MCF 10A (cell line): ENCODE results near the gene ARNT2. TPM values are rescaled to one million over a fixed set of nuclear protein-coding genes. Genes with fewer than 3 reads are reported as not detected.

Experiments
- BruUV-seq: library from RNA; stranded (reverse); fragments of 400-500 nt; replicated peaks from 2 replicates; lab custom pipeline; 2021; lab: Mats Ljungman, UMichigan
- CTCF ChIA-PET: fragments of 300-600 bp; sonication (Branson Sonifier 250); formaldehyde crosslinking; extraction: SDS; loops from one replicate; lab custom pipeline; 2021; ENCODE audit warnings: antibody characterized with exemption, inconsistent platforms; lab: Yijun Ruan, JAX
- POLR2A ChIA-PET: fragments of 300-600, 350-650 bp; sonication (Branson Sonifier 250); formaldehyde crosslinking; extraction: SDS; loops from one replicate; lab custom pipeline; 2020; ENCODE audit warnings: antibody characterized with exemption, inconsistent platforms; lab: Yijun Ruan, JAX
- DNase-seq: peaks from one replicate; pipeline ENCODE4 v3.0.0-alpha.2; 2018; ENCODE audit not compliant: unreplicated experiment
- H3K27ac Mint-ChIP-seq: one replicate; pipeline ENCODE4 v1.8.0; 2022; ENCODE audit warnings: mild to moderate bottlenecking, low read depth, mixed read lengths; ENCODE audit not compliant: unreplicated experiment
- H3K27me3 Mint-ChIP-seq: one replicate; pipeline ENCODE4 v1.8.0; 2022; ENCODE audit warnings: mixed read lengths; ENCODE audit not compliant: insufficient read depth, unreplicated experiment
- H3K36me3 Mint-ChIP-seq: one replicate; pipeline ENCODE4 v1.8.0; 2022; ENCODE audit warnings: mild to moderate bottlenecking, moderate library complexity, mixed read lengths; ENCODE audit not compliant: insufficient read depth, unreplicated experiment
- H3K4me1 Mint-ChIP-seq: one replicate; pipeline ENCODE4 v1.8.0; 2022; ENCODE audit warnings: mixed read lengths; ENCODE audit not compliant: insufficient read depth, unreplicated experiment
- H3K4me3 Mint-ChIP-seq: one replicate; pipeline ENCODE4 v1.8.0; 2022; ENCODE audit warnings: mild to moderate bottlenecking, moderate library complexity, mixed read lengths; ENCODE audit not compliant: unreplicated experiment
- H3K9me3 Mint-ChIP-seq: one replicate; pipeline ENCODE4 v1.8.0; 2022; ENCODE audit warnings: mixed read lengths; ENCODE audit not compliant: unreplicated experiment
- intact Hi-C: fragments of 100-400 bp; cut with micrococcal nuclease; formaldehyde crosslinking; loops from 2 replicates; pipeline ENCODE4 v1.14.1; 2022
- total RNA-seq: library from RNA; stranded (reverse); gene quantifications from 2 replicates; pipeline ENCODE4 v1.2.3, GENCODE V29; 2022
- TF ChIP-seq, protein P1 (sequence below): fragments of 200-600 bp; IDR thresholded peaks from one replicate; pipeline ENCODE4 v1.8.0; 2022; ENCODE audit warnings: antibody characterized with exemption, mild to moderate bottlenecking; ENCODE audit not compliant: unreplicated experiment

The ARNT2 gene
- total RNA-seq, 1 experiment from 2014 or later, result 1.6 TPM

- Mint-ChIP-seq H3K4me3 (no peak overlapping the region), H3K36me3 (no peaks in the 10 kb centered on the region), H3K27me3 (no peaks in the 10 kb centered on the region), H3K9me3 (peaks cover 15% of the 10 kb centered on the region), H3K4me1 (peaks cover 9% of the 10 kb centered on the region), H3K27ac (no peak overlapping the region)
- BruUV-seq, result no TSS peak
- intact Hi-C loops, result loop anchor here (1.0 kb wide), 2 partner anchors 57 to 94 kb away; no protein-coding TSS in a partner anchor
- TF ChIP-seq, protein P1, sequence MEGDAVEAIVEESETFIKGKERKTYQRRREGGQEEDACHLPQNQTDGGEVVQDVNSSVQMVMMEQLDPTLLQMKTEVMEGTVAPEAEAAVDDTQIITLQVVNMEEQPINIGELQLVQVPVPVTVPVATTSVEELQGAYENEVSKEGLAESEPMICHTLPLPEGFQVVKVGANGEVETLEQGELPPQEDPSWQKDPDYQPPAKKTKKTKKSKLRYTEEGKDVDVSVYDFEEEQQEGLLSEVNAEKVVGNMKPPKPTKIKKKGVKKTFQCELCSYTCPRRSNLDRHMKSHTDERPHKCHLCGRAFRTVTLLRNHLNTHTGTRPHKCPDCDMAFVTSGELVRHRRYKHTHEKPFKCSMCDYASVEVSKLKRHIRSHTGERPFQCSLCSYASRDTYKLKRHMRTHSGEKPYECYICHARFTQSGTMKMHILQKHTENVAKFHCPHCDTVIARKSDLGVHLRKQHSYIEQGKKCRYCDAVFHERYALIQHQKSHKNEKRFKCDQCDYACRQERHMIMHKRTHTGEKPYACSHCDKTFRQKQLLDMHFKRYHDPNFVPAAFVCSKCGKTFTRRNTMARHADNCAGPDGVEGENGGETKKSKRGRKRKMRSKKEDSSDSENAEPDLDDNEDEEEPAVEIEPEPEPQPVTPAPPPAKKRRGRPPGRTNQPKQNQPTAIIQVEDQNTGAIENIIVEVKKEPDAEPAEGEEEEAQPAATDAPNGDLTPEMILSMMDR, result peak; percentile 29
- DNase-seq, result peak; percentile 28
- POLR2A ChIA-PET, result interaction anchor here (1.1 to 1.4 kb wide), 2 partner anchors 14 to 19 kb away, joined by 4 read pairs; no protein-coding TSS in a partner anchor
- CTCF ChIA-PET, result interaction anchor here (0.5 to 2.0 kb wide), 12 partner anchors 13 to 444 kb away, joined by 3 to 10 read pairs (median 4); no protein-coding TSS in a partner anchor
Measured at GRCh38 chr15:80512726-80513660, 108.8 kb downstream of the ARNT2 start.

- ChIA-PET CTCF (interaction anchor here (0.5 to 2.0 kb wide), 6 partner anchors 21 to 276 kb away, joined by 3 to 5 read pairs (median 4); partner anchors contain the start of gene CEMIP), POLR2A (interaction anchor here (1.4 kb wide), 1 partner anchor 17 kb away, joined by 4 read pairs; no protein-coding TSS in a partner anchor)
- peak; percentile 21 for DNase-seq
- TF ChIP-seq, protein P1, result no peak
- no TSS peak for BruUV-seq
- Mint-ChIP-seq H3K4me1 (peaks cover 9% of the 10 kb centered on the region), H3K36me3 (no peaks in the 10 kb centered on the region), H3K9me3 (peaks cover 15% of the 10 kb centered on the region), H3K4me3 (no peak overlapping the region), H3K27me3 (no peaks in the 10 kb centered on the region), H3K27ac (peak overlapping the region; percentile 14)
- intact Hi-C loops, result no loop called here
Measured at GRCh38 chr15:80514071-80514780, 110.0 kb downstream of the ARNT2 start.

- peaks cover 15% of the 10 kb centered on the region for H3K9me3 Mint-ChIP-seq
- TF ChIP-seq, protein P1, result no peak
- no peak overlapping the region for H3K4me3 Mint-ChIP-seq
- no peak for DNase-seq
- peaks cover 9% of the 10 kb centered on the region for H3K4me1 Mint-ChIP-seq
- BruUV-seq, result no TSS peak
- H3K36me3 Mint-ChIP-seq, result no peaks in the 10 kb centered on the region
- ChIA-PET POLR2A (no interaction called here), CTCF (interaction anchor here (0.8 kb wide), 1 partner anchor 263 kb away, joined by 3 read pairs; no protein-coding TSS in a partner anchor)
- intact Hi-C loops, result no loop called here
- H3K27ac Mint-ChIP-seq, result no peak overlapping the region
- no peaks in the 10 kb centered on the region for H3K27me3 Mint-ChIP-seq
Measured at GRCh38 chr15:80517290-80517689, 113.1 kb downstream of the ARNT2 start.
